ENCODE data around the gene IPO13. TPM values are rescaled to one million over a fixed set of nuclear protein-coding genes. Genes with fewer than 3 reads are reported as not detected.

IPO13 gene
- total RNA-seq, 1 donor from 2014 or later, result 57.4 TPM

GRCh38 chr1:43921022-43921421 is 25.7 kb upstream of the IPO13 start:
- H3K36me3 ChIP-seq, result peaks cover 17% of the 10 kb centered on the region
- no peak for DNase-seq
- no peak overlapping the region for H3K4me3 ChIP-seq
- no peak overlapping the region for H3K27ac ChIP-seq (replicated peaks)
- no peaks in the 10 kb centered on the region for H3K27me3 ChIP-seq (ENCODE audit: low read depth)
- no peaks in the 10 kb centered on the region for H3K4me1 ChIP-seq
- no peaks in the 10 kb centered on the region for H3K9me3 ChIP-seq (replicated peaks)
- intact Hi-C loops (cut with micrococcal nuclease), result no loop called here
- no peak for TF ChIP-seq CTCF (IDR thresholded peaks at IDR 0.05; ENCODE audit: borderline replicate concordance)

GRCh38 chr1:43924516-43924915 is 22.2 kb upstream of the IPO13 start:
- intact Hi-C loops (cut with micrococcal nuclease), result no loop called here
- Histone ChIP-seq H3K27ac (replicated peaks) (no peak overlapping the region), H3K27me3 (ENCODE audit: low read depth) (no peaks in the 10 kb centered on the region), H3K4me3 (no peak overlapping the region), H3K9me3 (replicated peaks) (no peaks in the 10 kb centered on the region), H3K4me1 (no peaks in the 10 kb centered on the region), H3K36me3 (peaks cover 25% of the 10 kb centered on the region)
- no peak for DNase-seq
- TF ChIP-seq CTCF (IDR thresholded peaks at IDR 0.05; ENCODE audit: borderline replicate concordance), result no peak

GRCh38 chr1:43925846-43926245 is 20.9 kb upstream of the IPO13 start:
- intact Hi-C loops (cut with micrococcal nuclease), result no loop called here
- Histone ChIP-seq H3K4me3 (no peak overlapping the region), H3K9me3 (replicated peaks) (no peaks in the 10 kb centered on the region), H3K27me3 (ENCODE audit: low read depth) (no peaks in the 10 kb centered on the region), H3K36me3 (peaks cover 25% of the 10 kb centered on the region), H3K4me1 (no peaks in the 10 kb centered on the region), H3K27ac (replicated peaks) (no peak overlapping the region)
- DNase-seq, result no peak
- no peak for TF ChIP-seq CTCF (IDR thresholded peaks at IDR 0.05; ENCODE audit: borderline replicate concordance)

- peaks cover 23% of the 10 kb centered on the region for H3K4me1 ChIP-seq
- no peaks in the 10 kb centered on the region for H3K9me3 ChIP-seq (replicated peaks)
- peak; percentile 53 for TF ChIP-seq CTCF (IDR thresholded peaks at IDR 0.05; ENCODE audit: borderline replicate concordance)
- no peak for DNase-seq
- no peak overlapping the region for H3K4me3 ChIP-seq
- no peak overlapping the region for H3K27ac ChIP-seq (replicated peaks)
- intact Hi-C loops (cut with micrococcal nuclease), result no loop called here
- H3K27me3 ChIP-seq (ENCODE audit: low read depth), result peaks cover 28% of the 10 kb centered on the region
- peaks cover 14% of the 10 kb centered on the region for H3K36me3 ChIP-seq
Observed at GRCh38 chr1:43930168-43930948, 16.4 kb upstream of the IPO13 start.

GRCh38 chr1:43930949-43931275 is 15.8 kb upstream of the IPO13 start:
- Histone ChIP-seq H3K27ac (replicated peaks) (no peak overlapping the region), H3K27me3 (ENCODE audit: low read depth) (peaks cover 34% of the 10 kb centered on the region), H3K36me3 (peaks cover 9% of the 10 kb centered on the region), H3K9me3 (replicated peaks) (no peaks in the 10 kb centered on the region), H3K4me3 (no peak overlapping the region), H3K4me1 (peaks cover 28% of the 10 kb centered on the region)
- intact Hi-C loops (cut with micrococcal nuclease), result no loop called here
- no peak for DNase-seq
- TF ChIP-seq CTCF (IDR thresholded peaks at IDR 0.05; ENCODE audit: borderline replicate concordance), result no peak
